Measurements from ENCODE around the gene CDC42BPG. TPM values are rescaled to one million over a fixed set of nuclear protein-coding genes. Genes with fewer than 3 reads are reported as not detected.

CDC42BPG gene
- total and polyA plus RNA-seq, 9 donors: 0.35 to 9.5 (median 3.2) TPM

DNA sequence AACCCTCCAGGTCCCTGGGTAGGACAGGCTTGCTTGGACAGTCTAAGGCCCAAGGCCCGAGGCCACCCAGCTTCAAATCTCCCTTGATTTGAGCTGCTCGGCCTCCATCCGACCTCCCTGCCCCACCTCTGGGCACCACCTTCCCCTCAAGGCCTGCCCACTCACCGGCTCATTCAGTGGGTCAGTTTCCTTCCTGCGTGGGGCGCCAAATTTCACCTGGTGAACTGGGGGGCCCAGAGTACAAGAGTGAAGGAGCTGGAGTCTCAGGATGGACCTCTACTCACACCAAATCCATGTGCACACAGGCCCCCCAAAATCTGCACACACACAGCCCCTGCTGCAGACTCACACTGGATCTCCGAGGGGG lies 45.2 kb downstream of the CDC42BPG start:
- no peak overlapping the region for H3K4me3 ChIP-seq
- no peak for DNase-seq
- H3K36me3 ChIP-seq: no peaks in the 10 kb centered on the region
- intact Hi-C loops (cut with DNase I): no loop called here
- 68 to 83% (median 78%) methylated on average over 7 of the region's 7 CpGs for WGBS, 3 donors
- H3K4me1 ChIP-seq (ENCODE audit: insufficient read depth): peaks cover 2% of the 10 kb centered on the region
- H3K27ac ChIP-seq: no peak overlapping the region
- no peaks in the 10 kb centered on the region for H3K27me3 ChIP-seq
- no peaks in the 10 kb centered on the region for H3K9me3 ChIP-seq
- TF ChIP-seq POLR2A (IDR thresholded peaks at IDR 0.05) (no peak), EP300 (IDR thresholded peaks at IDR 0.05) (no peak), CTCF (IDR thresholded peaks at IDR 0.05) (no peak)

DNA sequence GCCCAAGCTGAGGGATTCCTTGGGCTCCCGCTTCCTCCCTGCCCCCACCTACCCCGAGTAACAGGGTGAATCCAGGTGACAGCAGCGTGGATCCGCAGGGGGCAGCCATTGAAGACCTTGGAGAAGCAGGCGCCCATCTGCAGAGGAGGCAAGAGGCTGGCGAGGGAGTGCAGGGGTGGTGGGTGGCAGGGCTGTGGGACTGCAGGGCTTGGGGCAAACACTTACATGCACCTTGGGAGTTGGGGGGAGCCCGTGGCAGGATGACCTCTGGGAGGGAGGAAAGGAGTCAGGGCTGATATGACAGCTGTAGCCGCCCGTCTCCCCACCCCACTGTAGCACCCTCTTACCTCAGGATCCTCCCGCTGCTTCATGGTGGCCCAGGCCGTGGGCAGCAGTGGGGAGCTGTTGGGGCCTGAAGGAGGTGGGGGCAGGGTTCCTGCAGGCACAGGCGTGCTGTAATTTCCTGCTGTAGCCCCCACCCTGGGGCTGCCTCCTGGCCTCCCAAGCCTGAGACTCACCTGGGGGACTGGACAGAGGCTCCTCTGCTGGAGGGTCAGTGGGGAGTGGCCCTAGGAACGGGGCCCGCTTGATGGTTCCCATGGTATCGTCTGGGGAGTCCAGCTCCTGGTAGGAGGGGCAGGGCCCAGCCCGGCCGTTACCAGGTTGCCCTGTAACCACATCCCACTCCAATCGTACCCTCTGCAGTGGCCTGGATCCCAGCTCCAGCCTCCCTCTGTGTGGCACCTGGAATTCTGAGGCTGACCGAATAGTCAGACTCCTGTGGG lies 47.5 kb downstream of the CDC42BPG start:
- Histone ChIP-seq H3K9me3 (no peaks in the 10 kb centered on the region), H3K27me3 (no peaks in the 10 kb centered on the region), H3K4me3 (no peak overlapping the region), H3K27ac (no peak overlapping the region), H3K36me3 (no peaks in the 10 kb centered on the region), H3K4me1 (ENCODE audit: insufficient read depth) (no peaks in the 10 kb centered on the region)
- WGBS, 3 donors: 86 to 88% (median 87%) methylated on average over 19 of the region's 19 CpGs
- no peak for TF ChIP-seq EP300 (IDR thresholded peaks at IDR 0.05)
- TF ChIP-seq CTCF (IDR thresholded peaks at IDR 0.05): no peak
- TF ChIP-seq POLR2A (IDR thresholded peaks at IDR 0.05): no peak
- intact Hi-C loops (cut with DNase I): no loop called here
- DNase-seq: peak in 1 of 5 donors; percentile 34

- Histone ChIP-seq H3K27ac (no peak overlapping the region), H3K27me3 (no peaks in the 10 kb centered on the region), H3K9me3 (no peaks in the 10 kb centered on the region), H3K4me3 (no peak overlapping the region), H3K36me3 (no peaks in the 10 kb centered on the region), H3K4me1 (ENCODE audit: insufficient read depth) (no peaks in the 10 kb centered on the region)
- WGBS, 3 donors: 81 to 82% (median 81%) methylated on average over 16 to 19 of the region's 19 CpGs
- intact Hi-C loops (cut with DNase I): no loop called here
- TF ChIP-seq CTCF (IDR thresholded peaks at IDR 0.05) (no peak), EP300 (IDR thresholded peaks at IDR 0.05) (no peak), POLR2A (IDR thresholded peaks at IDR 0.05) (no peak)
- no peak for DNase-seq
Observed at GRCh38 chr11:64796047-64796756, 48.3 kb downstream of the CDC42BPG start.

DNA sequence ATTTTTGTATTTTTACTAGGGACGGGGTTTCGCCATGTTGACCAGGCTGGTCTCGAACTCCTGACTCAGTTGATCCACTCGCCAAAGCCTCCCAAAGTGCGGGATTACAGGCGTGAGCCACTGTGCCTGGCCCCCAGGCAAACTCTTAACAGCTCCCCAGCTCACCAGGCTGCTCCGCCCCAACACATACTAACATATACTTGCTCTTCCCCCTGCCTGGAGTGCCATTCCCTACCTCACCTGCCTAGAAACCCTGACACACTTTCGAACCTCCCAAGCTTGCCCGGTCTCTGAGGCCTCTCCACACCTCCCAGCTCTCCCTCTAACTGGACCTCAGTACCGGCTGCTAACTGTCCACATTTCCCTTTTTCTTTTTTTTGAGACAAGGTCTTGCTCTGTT lies 49.9 kb downstream of the CDC42BPG start:
- H3K27me3 ChIP-seq: no peaks in the 10 kb centered on the region
- no peaks in the 10 kb centered on the region for H3K9me3 ChIP-seq
- H3K36me3 ChIP-seq: no peaks in the 10 kb centered on the region
- no peak overlapping the region for H3K27ac ChIP-seq
- H3K4me3 ChIP-seq: no peak overlapping the region
- no peak for DNase-seq
- 94 to 95% (median 94%) methylated on average over 10 of the region's 10 CpGs for WGBS, 3 donors
- no peaks in the 10 kb centered on the region for H3K4me1 ChIP-seq (ENCODE audit: insufficient read depth)
- intact Hi-C loops (cut with DNase I): no loop called here
- no peak for TF ChIP-seq EP300 (IDR thresholded peaks at IDR 0.05)
- TF ChIP-seq CTCF (IDR thresholded peaks at IDR 0.05): no peak
- no peak for TF ChIP-seq POLR2A (IDR thresholded peaks at IDR 0.05)
